B cell (primary cell): ENCODE measurements around the gene ZMYND8.

ENCODE experiments used
- EZH2 ChIP-seq: IDR thresholded peaks from 2 replicates; pipeline ENCODE4 v1.6.1; 2012; ENCODE audit warnings: borderline replicate concordance, low read depth, mild to moderate bottlenecking, moderate library complexity, low read length; ENCODE audit not compliant: insufficient read depth, poor library complexity, severe bottlenecking
- TF ChIP-seq, protein P1 (sequence below): fragments of 200-600 bp; IDR thresholded peaks from one replicate; pipeline ENCODE4 v1.8.0; 2022; ENCODE audit warnings: antibody characterized with exemption, mild to moderate bottlenecking

DNA sequence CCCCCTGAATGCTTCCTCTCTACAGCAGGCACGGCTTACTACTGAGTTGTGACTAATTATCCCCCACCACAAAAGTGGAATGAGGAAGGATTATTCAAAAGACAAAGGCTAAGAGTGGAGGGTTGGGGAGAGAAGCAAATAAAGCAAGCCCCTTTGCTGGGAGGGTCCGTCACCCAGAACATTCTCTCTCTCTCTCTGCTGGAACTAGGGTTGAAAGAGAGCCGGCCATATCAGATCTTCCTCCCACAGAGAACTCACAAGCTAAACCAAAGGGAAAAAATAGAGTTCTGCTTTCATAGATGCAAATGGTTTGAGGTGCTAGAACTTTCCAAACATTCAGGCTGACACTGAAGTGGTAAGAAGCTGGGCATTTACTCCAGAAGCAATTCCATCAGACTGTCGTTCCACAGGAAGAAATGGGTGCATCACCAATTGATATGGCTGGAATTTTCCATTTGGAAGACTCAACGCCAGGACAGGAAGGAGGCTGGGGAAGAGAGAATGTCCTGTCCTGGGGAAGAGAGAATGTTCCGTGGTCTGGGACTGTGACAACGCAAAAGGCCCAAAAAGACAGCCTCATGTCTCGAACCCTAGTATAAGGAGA, 7.9 kb downstream of the ZMYND8 start:
- TF ChIP-seq, protein P1, sequence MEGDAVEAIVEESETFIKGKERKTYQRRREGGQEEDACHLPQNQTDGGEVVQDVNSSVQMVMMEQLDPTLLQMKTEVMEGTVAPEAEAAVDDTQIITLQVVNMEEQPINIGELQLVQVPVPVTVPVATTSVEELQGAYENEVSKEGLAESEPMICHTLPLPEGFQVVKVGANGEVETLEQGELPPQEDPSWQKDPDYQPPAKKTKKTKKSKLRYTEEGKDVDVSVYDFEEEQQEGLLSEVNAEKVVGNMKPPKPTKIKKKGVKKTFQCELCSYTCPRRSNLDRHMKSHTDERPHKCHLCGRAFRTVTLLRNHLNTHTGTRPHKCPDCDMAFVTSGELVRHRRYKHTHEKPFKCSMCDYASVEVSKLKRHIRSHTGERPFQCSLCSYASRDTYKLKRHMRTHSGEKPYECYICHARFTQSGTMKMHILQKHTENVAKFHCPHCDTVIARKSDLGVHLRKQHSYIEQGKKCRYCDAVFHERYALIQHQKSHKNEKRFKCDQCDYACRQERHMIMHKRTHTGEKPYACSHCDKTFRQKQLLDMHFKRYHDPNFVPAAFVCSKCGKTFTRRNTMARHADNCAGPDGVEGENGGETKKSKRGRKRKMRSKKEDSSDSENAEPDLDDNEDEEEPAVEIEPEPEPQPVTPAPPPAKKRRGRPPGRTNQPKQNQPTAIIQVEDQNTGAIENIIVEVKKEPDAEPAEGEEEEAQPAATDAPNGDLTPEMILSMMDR: no peak
- no peak for TF ChIP-seq EZH2
